HG02642 (cell line): Measurements from ENCODE around the gene SNX27.

Experiments
- ATAC-seq: cut with Tn5 transposase; IDR thresholded peaks from one replicate; pipeline ENCODE4 v1.9.1; 2021; ENCODE audit warnings: mild to moderate bottlenecking; ENCODE audit not compliant: unreplicated experiment, poor library complexity

SNX27 gene

DNA sequence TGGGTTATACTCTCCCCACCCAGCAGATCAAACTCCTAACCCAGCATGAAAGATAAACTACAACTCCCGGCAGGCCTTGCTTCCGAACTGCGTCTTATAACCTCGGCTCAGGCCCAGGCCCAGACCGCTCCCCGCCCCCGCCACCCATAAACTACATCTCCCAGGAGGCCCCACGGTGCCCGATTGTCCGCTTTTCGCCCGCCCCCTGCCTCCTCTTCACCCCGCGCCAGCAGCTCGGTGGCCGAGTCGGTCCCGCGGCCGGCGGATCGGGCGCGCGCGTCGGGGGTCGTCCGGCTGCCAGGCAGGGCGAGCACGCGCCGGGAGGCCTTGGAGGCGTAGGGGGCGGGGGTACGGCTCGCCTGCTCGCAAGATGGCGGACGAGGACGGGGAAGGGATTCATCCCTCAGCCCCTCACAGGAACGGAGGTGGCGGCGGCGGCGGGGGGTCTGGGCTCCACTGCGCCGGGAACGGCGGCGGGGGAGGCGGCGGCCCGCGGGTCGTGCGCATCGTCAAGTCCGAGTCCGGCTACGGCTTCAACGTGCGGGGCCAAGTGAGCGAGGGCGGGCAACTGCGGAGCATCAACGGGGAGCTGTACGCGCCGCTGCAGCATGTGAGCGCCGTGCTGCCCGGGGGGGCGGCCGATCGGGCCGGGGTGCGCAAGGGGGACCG, at the start of gene SNX27:
SNX27 (plus strand) TSS at position 219 of the 669 bp plus-strand sequence; CDS start at position 371, 152 bp downstream.
- ATAC-seq = peak; percentile 87

DNA sequence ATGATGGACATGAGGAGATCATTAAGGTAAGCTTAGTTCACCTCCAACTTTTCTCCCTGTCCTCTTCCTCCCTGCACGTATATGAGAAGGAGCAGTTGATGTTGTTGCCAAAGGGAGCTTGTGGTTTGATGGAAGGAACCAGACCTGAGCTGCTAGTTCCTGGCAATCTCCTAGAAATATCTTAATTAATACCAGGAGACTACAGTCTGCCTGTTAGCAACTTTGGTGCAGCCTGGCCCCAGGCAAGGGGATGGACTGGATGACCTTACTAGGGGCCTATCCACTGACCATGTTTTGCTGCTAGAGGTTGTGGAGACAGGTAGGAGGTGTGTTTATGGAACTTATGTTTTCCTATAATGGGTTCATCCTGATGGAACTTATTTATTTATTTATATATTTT, 49.2 kb upstream of the SNX27 start:
- ATAC-seq = no peak

- ATAC-seq = no peak
Observed at GRCh38 chr1:151563376-151563775, 48.5 kb upstream of the SNX27 start.

GRCh38 chr1:151565502-151566189, 46.2 kb upstream of the SNX27 start:
- ATAC-seq = no peak

DNA sequence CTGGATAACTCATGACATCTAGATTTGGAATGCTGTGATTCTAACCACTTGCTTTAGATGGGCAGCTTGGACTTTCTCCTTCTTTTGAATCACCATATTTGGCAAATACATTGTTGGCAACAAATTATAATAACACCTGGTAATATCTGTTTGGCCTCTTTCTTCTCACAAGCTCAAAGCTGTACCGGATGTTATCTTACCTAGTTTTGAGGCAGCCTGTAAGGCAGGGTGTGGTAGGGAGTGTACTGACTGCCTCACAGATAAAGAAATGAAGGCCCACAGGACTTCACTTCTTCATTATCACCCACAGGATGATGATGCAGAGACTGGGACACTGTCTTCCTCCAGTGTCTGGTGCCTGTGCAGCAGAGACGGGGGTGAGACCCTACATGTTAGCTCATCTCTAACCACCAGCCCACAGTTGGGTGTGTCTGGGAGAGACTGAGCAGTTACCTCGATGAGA, 43.2 kb upstream of the SNX27 start:
- ATAC-seq = no peak

DNA sequence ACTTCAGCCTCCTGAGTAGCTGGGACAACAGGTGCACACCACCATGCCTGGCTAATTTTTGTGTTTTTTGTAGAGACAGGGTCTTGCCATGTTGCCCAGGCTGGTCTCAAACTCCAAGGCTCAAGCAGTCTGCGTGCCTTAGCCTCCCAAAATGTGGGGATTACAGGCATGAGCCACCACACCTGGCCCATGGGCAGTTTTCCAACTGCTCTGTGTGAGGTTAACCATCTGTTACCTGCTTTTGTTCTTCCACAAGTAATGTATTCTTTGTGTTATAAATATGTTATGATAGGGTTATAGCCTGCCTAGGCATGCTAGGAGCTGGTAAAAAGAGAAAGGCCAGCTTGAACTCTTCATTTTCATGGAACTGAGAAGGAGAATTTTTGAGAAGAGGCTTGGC, 41.0 kb upstream of the SNX27 start:
- ATAC-seq = no peak

- no peak for ATAC-seq
Observed at GRCh38 chr1:151574575-151575529, 37.0 kb upstream of the SNX27 start.

DNA sequence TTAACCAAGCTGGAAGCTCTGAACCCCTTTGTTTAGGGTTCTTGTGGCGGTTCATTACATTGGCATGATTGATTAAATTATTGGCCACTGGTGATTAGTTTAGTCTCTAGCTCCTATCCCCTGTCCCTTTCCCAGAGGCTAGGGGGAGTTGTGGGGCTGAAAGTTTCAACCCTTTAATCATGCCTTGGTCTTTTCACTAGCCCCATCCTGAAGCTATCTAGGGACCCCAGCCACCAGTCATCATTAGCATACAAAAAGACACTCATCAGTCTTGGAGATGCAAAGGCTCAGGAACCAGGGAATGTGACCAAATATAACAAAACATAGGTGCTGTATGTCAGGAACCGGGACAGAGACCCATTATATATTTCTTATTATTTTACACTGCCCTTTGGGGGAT, 34.7 kb upstream of the SNX27 start:
- no peak for ATAC-seq

- ATAC-seq = no peak
Observed at GRCh38 chr1:151578941-151579340, 32.9 kb upstream of the SNX27 start.

DNA sequence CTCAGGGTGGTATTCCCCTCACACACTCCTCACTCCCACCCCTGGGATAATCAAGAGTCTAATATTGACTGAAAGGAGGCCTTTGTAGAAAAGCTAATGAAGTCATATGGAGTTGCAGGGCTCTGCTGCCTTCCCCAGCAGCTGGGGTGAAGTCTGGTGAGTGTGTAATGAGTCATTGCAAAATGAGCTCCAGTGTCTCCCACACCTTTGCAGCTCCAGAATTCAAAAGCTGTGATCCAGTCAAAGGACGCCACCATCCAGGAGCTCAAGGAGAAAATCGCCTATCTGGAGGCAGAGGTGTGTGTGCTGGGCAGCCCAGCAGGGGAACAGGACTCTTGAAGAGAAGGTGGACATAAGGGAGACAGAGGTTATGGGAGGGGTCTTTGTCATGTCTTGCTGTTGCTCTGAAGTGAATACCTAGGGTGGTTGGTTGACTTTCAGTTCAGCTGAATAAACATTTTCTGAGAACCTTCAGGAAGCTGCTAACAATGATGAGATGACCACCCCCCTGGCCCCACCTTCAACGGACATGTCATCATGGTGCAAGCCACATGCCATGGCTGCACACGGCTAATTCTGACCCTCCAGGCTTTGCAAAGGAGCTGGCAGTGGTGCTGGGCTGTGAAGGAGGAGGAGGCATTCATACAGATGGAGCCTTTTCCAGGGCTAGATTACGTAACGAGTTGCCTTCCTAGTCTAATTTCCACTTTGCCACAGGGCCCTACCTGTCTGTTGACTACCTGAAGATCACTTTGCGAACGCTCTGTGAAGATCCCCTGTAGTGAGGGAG, 32.2 kb upstream of the SNX27 start:
- ATAC-seq = no peak

- ATAC-seq = no peak
Observed at GRCh38 chr1:151581451-151581850, 30.4 kb upstream of the SNX27 start.

GRCh38 chr1:151581921-151582320, 29.9 kb upstream of the SNX27 start:
- ATAC-seq = no peak

GRCh38 chr1:151583796-151584195, 28.1 kb upstream of the SNX27 start:
- ATAC-seq = no peak

GRCh38 chr1:151584278-151584677, 27.6 kb upstream of the SNX27 start:
- ATAC-seq = no peak

DNA sequence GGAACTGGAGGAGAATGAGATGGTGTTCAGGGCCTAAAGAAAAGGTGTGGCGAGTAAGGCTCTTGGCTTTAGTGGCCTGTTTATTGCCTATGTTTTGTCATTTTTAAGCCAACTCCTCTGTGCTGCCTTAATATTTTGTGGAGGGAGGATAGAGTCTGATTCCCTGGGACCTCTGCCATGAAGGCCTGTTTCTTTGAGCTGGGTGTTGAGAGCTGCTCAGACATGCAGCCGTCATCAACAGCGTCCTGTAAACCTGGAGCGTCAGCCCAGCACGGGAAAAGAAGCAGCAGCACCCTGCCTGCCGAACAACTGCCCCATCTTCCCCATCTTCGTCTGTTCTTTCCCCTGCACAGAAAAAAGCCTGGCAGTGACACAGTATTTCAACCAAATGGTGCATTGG, 27.1 kb upstream of the SNX27 start:
- no peak for ATAC-seq

- no peak for ATAC-seq
Observed at GRCh38 chr1:151585622-151586021, 26.2 kb upstream of the SNX27 start.

DNA sequence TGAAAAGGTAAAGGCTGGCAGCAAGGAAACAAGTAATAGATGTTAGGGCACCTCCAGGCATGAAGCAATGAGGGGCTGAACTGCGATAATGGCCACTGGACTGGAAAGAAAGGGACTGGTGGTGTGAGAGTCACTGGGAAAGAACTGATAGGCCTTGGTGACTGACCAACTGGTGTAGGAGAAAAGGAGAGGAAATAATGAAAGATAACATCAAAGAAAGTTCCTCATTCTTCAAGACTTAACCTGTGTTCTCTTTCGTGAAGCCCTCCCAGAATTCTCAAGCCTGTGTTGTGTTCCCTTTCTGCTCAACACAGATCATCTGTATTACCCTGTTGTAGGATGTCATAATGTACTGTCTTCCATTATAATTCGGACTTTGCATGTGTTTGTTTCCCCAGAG, 20.9 kb upstream of the SNX27 start:
- ATAC-seq = no peak

- ATAC-seq = no peak
Observed at GRCh38 chr1:151593730-151594129, 18.1 kb upstream of the SNX27 start.

DNA sequence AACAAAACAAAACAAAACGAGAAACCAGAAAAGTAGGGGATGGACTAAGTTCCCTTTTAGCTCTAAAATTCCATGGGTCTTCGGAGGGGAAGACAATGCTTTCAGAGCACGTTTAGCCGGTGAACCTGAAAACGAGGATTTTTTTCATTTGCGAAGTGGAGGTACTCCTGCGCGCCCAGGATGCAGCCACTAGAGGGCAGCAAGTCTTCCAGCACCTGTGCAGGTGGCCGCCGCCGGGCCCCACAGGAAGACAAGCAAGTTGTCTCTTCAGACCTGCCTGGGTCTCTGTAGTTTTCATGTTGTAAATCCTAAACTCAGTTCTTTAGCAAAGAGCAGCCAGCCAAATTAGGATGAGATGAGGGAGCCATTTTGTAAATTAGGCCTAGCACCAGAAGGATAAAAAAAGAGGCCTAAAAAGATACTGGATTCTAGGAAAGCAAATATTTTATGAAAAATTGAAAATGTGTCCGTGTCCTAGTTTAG, 17.7 kb upstream of the SNX27 start:
- ATAC-seq = peak; percentile 54
